Activated naive CD8-positive, alpha-beta T cell treated with anti-CD3 and anti-CD28 coated beads, Interleukin-2, amount 10 ng/mL, durations not matched to agents 7 days and 5 days (primary cell): ENCODE results near the gene PLEKHD1. TPM values are rescaled to one million over a fixed set of nuclear protein-coding genes. Genes with fewer than 3 reads are reported as not detected.
A peak's percentile ranks its signal among the peaks of the same experiment; 100 is the strongest.

ENCODE experiments used
- ATAC-seq: fragments of 150-1000 bp; cut with Tn5 transposase; one replicate; pipeline ENCODE4 v1.10.0; 2021; ENCODE audit warnings: low read depth, moderate library complexity
- POLR2A ChIA-PET: fragments of 350-600 bp; sonication (Branson Sonifier 250); formaldehyde crosslinking; loops from one replicate; lab custom pipeline; 2021; ENCODE audit warnings: antibody characterized with exemption; lab: Charles Lee
- DNase-seq: peaks from one replicate; pipeline ENCODE4 v3.0.0; 2021
- H3K27ac Mint-ChIP-seq: one replicate; pipeline ENCODE4 v1.8.0; 2022; ENCODE audit warnings: mild to moderate bottlenecking, mixed read lengths
- H3K27me3 Mint-ChIP-seq: one replicate; pipeline ENCODE4 v1.8.0; 2022; ENCODE audit warnings: mild to moderate bottlenecking, moderate library complexity, mixed read lengths
- H3K36me3 Mint-ChIP-seq: one replicate; pipeline ENCODE4 v1.8.0; 2021; ENCODE audit warnings: mild to moderate bottlenecking, mixed read lengths
- H3K4me1 Mint-ChIP-seq: one replicate; pipeline ENCODE4 v1.8.0; 2021; ENCODE audit warnings: mixed read lengths
- H3K4me3 Mint-ChIP-seq: one replicate; pipeline ENCODE4 v1.8.0; 2022; ENCODE audit warnings: mild to moderate bottlenecking, moderate library complexity, mixed read lengths
- H3K9me3 Mint-ChIP-seq: one replicate; pipeline ENCODE4 v1.8.0; 2021; ENCODE audit warnings: mixed read lengths
- total RNA-seq, 2 experiments: library from RNA; stranded (reverse); gene quantifications; one replicate each; pipeline ENCODE4 v1.2.3, GENCODE V29; 2021

The PLEKHD1 gene
- total RNA-seq, 2 experiments from 2014 or later: 0.08 to 0.11 TPM

DNA sequence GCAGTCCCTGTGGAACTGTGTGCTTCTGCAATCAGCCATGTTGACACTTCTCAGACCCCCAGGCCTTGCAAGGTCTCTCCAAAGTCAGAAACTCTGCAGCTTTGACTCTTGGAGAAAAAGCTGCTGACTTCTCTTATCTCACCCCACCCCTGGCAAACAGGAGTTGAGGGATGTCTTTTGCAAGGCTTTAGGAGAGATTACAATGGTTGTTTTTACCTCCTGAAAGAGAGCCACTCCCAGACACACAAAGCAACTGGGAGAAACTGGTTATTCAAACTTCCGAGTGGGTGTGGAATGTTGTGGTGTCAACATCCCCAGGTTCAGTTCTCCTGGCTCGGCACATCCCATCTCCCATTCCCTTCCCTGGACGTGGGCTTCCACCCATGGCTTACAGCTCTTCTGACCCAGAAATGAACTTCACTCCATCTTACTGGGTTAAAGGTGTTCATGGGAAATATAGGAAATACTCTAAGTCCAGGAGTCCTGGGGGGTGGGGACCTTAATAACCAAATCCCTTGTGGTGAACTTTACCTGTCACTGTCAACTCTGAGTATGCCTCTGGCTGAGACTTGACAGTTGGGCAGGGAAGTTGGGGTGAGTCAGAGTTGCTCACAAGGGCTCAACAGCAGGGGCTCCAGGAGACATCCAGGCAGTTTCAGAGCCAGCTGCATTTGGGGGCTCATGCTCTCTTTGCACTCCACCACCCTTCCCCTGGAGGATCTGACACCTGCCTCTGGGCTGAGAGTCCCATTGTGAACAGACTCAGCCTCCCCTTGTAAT, 48.2 kb downstream of the PLEKHD1 start:
- Mint-ChIP-seq H3K27ac (no peak overlapping the region), H3K36me3 (no peaks in the 10 kb centered on the region), H3K27me3 (peaks cover 40% of the 10 kb centered on the region), H3K9me3 (no peaks in the 10 kb centered on the region), H3K4me1 (peaks cover 3% of the 10 kb centered on the region), H3K4me3 (no peak overlapping the region)
- ATAC-seq: no peak
- POLR2A ChIA-PET: no interaction called here
- no peak for DNase-seq

DNA sequence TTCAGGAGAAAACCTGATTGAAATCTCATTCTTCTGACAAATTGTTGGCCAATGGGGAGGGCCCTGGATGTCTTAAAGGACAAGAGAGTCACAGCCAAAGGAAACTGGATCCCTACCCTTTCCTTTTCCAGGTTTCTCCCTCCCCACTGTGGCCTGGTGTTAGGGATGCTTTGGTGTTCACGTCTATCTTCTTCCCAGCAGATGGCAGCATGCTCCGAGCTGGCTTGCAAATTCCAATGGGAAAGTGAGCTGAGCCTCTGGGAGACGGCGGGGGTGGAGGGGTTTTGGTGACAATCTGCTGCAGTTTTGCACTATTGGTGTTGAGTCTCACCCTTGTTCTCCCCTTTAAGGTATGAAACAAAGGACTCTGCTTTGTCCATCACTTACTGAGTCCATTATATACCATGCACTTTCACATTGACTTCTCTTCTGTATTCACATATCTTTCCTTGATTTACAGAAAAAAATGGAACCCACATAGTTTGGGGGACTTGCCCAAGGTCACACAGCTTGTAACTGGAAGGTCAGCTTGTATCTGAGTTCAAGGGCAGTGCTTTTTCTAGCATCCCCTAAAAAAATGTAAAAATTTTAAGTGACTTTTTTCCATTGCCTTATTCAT, 50.8 kb downstream of the PLEKHD1 start:
- Mint-ChIP-seq H3K27me3 (peaks cover 43% of the 10 kb centered on the region), H3K9me3 (no peaks in the 10 kb centered on the region), H3K27ac (no peak overlapping the region), H3K36me3 (no peaks in the 10 kb centered on the region), H3K4me3 (no peak overlapping the region), H3K4me1 (peaks cover 3% of the 10 kb centered on the region)
- no peak for DNase-seq
- POLR2A ChIA-PET: no interaction called here
- no peak for ATAC-seq

DNA sequence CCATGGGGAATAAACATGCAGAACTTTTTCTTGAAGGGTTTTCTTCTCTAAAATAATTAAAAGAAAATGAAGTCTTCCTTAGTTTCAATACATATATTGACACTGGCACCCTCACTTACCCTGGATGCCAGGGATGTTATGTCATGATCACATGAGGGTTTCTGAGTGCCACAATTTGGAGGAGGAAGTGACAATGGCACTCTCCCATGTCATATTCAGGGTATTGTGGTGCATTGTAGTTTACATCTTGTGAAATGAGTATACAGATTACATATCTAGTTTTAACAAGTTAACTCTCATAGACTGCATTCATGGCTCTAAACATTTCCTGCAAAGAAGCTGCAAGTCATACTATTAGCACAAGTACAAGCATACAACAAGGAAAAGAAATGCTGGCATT, 52.4 kb downstream of the PLEKHD1 start:
- Mint-ChIP-seq H3K9me3 (no peaks in the 10 kb centered on the region), H3K27ac (no peak overlapping the region), H3K4me1 (peaks cover 3% of the 10 kb centered on the region), H3K27me3 (peaks cover 31% of the 10 kb centered on the region), H3K36me3 (no peaks in the 10 kb centered on the region), H3K4me3 (no peak overlapping the region)
- ATAC-seq (peak; percentile 33), DNase-seq (no peak)
- POLR2A ChIA-PET: no interaction called here

DNA sequence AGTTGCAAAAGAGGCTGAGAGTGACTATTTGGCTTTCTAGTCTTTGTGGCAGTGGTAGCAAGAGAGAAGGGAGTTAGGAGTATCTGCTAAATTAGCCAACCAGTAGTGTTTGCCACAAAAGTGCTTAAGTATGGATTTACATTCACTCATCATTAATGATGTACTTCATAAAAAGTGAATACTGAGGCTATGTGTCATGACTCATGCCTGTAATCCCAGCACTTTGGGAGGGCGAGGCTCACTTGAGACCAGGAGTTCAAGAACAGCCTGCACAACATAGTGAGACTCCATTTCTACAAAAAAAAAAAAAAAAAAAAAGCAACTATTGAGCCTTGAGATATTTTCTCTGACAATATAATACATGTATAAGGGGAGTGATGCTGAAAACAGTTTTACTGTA, 53.4 kb downstream of the PLEKHD1 start:
- POLR2A ChIA-PET: no interaction called here
- H3K36me3 Mint-ChIP-seq: no peaks in the 10 kb centered on the region
- H3K27ac Mint-ChIP-seq: no peak overlapping the region
- H3K4me1 Mint-ChIP-seq: peaks cover 3% of the 10 kb centered on the region
- ATAC-seq: no peak
- peaks cover 28% of the 10 kb centered on the region for H3K27me3 Mint-ChIP-seq
- no peak for DNase-seq
- no peaks in the 10 kb centered on the region for H3K9me3 Mint-ChIP-seq
- H3K4me3 Mint-ChIP-seq: no peak overlapping the region

DNA sequence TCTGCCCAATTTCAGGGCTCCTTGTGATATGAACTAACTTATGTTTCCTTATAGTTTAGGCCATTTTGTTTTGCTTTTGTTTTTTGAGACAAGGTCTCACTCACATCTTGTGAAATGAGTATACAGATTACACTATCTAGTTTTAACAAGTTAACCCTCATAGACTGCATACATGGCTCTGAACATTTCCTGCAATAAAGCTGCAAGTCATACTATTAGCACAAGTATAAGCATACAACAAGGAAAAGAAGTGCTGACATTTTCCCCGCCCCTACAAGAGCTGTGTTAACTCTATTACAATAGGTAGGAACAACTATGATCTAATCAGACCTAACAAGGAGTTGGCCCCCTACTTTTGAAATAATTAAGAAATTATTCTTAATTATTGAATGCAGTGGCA, 54.2 kb downstream of the PLEKHD1 start:
- ATAC-seq: no peak
- Mint-ChIP-seq H3K4me3 (no peak overlapping the region), H3K36me3 (no peaks in the 10 kb centered on the region)

DNA sequence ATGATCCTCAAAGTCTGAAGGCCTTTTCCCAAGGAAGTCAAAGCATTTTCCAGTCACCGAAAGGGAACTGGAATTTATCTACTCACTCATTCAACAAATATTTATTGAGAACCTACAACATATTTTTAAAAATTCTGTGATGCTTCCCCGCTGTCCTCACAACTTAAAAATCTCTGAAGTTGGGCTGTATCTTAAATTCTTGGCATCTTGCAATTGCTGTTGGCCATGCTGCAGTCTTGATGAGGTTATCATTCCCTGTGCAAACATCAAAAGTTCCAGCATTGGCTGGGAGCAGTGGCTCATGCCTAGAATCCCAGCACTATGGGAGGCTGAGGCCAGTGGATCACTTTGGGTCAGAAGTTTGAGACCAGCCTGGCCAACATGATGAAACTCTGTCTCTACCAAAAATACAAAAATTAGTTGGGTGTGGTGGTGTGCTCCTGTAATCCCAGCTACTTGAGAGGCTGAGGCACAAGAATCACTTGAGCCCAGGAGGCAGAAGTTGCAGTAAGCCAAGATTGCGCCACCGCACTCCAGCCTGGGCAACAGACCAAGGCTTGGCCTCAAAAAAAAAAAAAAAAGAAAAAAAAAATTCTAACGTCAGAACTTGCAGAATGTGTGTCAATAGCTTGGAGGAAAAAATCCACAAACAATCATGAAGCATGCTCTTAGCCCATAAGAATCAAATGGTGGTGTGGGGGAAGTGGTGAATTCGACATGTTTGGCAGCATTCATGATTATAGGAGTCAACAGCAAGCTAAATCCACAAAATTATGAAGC, 55.3 kb downstream of the PLEKHD1 start:
- Mint-ChIP-seq H3K36me3 (no peaks in the 10 kb centered on the region), H3K4me3 (no peak overlapping the region), H3K4me1 (peaks cover 19% of the 10 kb centered on the region), H3K27ac (no peak overlapping the region), H3K9me3 (no peaks in the 10 kb centered on the region), H3K27me3 (peaks cover 24% of the 10 kb centered on the region)
- no peak for DNase-seq
- POLR2A ChIA-PET: interaction anchor here (0.7 kb wide), 1 partner anchor 478 kb away, joined by 3 read pairs; no protein-coding TSS in a partner anchor
- no peak for ATAC-seq

More for the DNA sequence above, 54.2 kb downstream of the PLEKHD1 start:
- Mint-ChIP-seq H3K4me1 (peaks cover 10% of the 10 kb centered on the region), H3K9me3 (no peaks in the 10 kb centered on the region), H3K27me3 (peaks cover 21% of the 10 kb centered on the region), H3K27ac (no peak overlapping the region)
- no peak for DNase-seq
- POLR2A ChIA-PET: no interaction called here

DNA sequence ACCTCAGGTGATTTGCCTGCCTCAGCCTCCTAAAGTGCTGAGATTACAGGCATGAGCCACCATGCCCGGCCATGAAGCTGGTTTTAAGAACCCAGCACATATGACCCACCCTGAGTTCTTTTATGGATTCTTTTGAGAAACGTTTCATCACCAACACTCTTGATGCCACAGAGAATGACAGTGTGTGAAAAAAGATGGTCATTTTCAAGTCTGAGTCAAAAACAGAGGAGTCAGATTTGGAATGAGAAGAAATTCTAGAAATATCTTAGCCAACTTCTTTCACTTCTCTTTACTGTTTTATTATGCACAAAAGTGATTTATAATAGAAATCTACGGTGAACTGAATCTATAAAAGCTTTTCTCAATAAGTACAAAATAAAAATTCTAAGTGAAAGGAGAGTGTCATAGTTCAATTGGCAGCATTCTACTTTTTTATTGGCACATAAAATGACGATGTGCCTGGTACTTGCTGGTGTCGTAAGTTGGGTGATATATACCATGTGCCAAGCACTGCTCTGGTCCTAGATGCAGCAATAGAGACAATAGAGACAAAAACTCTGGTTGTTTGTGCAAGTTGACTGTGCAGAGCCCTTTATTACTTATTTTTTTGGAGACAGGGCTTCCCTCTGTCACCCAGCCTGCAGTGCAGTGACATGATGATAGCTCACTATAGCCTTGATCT, 56.3 kb downstream of the PLEKHD1 start:
- POLR2A ChIA-PET: interaction anchor here (0.7 kb wide), 1 partner anchor 477 kb away, joined by 3 read pairs; no protein-coding TSS in a partner anchor
- Mint-ChIP-seq H3K4me3 (no peak overlapping the region), H3K9me3 (no peaks in the 10 kb centered on the region), H3K27ac (no peak overlapping the region), H3K27me3 (peaks cover 23% of the 10 kb centered on the region), H3K4me1 (peaks cover 19% of the 10 kb centered on the region), H3K36me3 (no peaks in the 10 kb centered on the region)
- DNase-seq: no peak
- ATAC-seq: no peak

DNA sequence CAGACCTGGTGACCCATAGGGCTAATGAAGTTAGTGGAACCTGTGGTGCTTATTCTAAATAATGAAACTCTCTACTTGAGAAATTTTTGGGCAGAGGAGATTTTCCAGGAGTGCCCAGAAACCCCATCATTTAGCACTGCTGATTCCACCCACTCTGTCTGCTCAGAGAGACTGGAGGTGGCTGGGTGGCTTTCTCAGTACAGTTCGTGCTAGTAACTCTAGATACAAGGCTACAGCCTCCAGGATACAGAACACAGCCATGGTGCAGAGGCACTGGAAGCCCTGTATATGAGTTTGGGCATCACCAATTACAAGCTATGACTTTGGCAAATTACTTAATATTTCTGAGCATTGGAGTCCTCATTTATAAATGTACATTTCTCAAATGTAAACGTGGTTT, 57.8 kb downstream of the PLEKHD1 start:
- POLR2A ChIA-PET: no interaction called here
- Mint-ChIP-seq H3K27ac (no peak overlapping the region), H3K4me3 (no peak overlapping the region), H3K36me3 (no peaks in the 10 kb centered on the region), H3K27me3 (peaks cover 29% of the 10 kb centered on the region), H3K9me3 (no peaks in the 10 kb centered on the region), H3K4me1 (peaks cover 19% of the 10 kb centered on the region)
- ATAC-seq: no peak
- DNase-seq: no peak

DNA sequence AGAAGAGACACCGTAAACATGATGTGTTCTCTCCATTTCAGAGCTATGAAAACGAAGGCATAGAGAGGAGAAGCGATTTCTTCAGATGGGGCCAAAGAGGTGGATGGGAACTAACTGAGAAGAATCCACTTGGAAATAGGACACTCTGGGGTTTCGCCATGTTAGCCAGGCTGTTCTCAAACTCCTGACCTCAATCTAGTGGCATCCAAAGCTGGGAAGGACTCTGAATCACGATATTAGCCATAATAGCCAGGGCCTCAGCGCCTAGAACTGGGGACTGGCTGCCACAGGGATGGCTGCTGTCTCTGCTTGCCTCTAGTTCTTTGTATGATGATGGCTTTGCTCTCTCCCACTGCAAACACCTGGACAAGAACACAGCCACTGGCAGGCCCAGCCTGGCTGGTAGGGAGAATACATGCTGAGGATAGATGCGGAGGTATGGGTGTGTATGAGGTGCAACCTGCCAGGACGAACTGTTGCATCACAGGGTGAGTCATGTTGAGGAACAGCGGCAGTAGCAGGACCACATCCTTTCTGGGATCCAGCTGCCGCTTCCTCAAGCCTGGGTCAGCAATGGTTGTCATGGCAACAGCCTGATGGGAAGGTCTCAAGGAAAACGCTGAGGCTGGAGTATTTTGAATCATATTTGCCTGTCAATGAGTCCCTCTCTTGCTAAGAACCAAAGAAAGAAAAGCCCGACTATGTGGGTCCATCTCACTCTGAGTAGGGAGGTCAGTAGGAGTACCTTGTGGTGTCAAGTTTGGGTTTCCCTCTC, 59.0 kb downstream of the PLEKHD1 start:
- peak; percentile 93 for ATAC-seq
- Mint-ChIP-seq H3K4me1 (peaks cover 19% of the 10 kb centered on the region), H3K9me3 (no peaks in the 10 kb centered on the region), H3K27ac (peak overlapping the region; percentile 47), H3K36me3 (no peaks in the 10 kb centered on the region), H3K4me3 (peak overlapping the region; percentile 16), H3K27me3 (peaks cover 26% of the 10 kb centered on the region)
- POLR2A ChIA-PET: interaction anchor here (0.8 kb wide), 1 partner anchor 12 kb away, joined by 3 read pairs; no protein-coding TSS in a partner anchor
- DNase-seq: peak; percentile 51

DNA sequence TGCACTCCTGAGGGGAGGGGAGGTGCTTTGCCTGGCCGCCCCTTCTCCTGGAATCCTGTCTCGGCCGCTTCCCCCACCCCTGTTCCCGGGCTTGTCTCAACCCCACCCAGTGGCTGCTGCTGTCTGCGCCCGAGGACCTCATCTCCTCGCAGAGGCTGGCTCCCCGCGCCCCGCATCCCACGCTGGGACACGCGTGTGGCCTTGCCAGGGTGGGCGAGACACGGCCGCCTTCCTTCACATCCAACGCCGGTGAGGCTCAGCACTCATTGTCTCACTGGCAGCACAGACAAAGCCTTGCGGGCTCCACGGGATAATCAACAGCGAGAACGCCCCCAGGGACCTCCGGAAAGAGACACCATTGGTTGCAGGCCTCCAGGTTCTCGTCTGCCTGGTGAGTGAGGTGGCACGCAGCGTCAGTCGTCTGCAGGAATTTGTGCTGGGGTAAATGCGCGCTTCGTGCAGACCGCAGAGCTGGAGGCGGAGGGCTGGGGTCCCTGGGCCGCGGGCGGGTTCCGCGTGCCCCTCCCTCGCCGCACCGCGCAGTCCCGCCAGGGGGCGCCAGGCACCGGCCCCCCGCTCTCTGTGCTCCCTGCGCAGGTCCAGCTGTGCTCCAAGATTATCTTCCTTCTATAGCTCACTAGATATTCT, 63.3 kb downstream of the PLEKHD1 start:
- POLR2A ChIA-PET: no interaction called here
- peaks cover 19% of the 10 kb centered on the region for H3K4me1 Mint-ChIP-seq
- peaks cover 38% of the 10 kb centered on the region for H3K27me3 Mint-ChIP-seq
- H3K9me3 Mint-ChIP-seq: no peaks in the 10 kb centered on the region
- no peak overlapping the region for H3K4me3 Mint-ChIP-seq
- ATAC-seq: peak; percentile 24
- no peak overlapping the region for H3K27ac Mint-ChIP-seq
- DNase-seq: peak; percentile 66
- H3K36me3 Mint-ChIP-seq: no peaks in the 10 kb centered on the region

DNA sequence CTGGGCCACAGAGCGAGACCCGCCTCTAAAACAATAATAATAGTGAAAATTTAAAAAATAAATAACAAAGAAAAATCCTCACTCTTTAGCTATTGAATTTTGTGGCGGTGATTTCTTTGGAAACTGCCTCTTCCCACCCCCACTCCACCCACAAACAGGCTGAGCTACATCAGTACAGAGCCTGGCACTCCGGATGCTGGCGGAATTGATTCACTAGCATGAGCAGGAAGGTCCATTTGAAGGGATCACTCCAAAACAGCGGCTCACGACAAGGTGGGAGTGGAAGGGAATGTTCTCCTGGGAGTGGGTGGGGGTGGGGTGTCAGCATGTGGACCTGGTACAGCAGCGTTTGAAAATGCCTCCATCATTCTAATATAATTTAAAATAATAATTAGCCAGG, 64.0 kb downstream of the PLEKHD1 start:
- POLR2A ChIA-PET: no interaction called here

DNA sequence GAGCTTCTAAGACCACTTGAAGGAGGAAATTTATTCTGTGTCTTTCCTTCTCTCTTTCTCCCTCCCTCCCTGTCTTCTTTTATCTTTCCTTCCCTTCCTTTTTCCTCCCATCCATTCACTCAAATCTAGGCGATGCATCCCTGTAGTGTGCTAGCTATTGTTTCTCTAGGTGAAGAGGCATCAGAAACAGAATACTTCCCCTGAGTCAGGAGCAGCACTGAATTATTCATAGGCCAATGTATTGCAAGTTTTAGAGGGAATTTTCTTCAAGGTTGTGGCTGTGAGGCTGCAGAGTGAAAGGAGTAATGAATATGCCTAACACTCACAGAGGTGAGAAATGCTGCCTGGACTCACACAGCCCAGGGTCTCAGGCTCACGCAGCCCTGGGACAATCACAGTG, 67.0 kb downstream of the PLEKHD1 start:
- Mint-ChIP-seq H3K4me1 (peaks cover 2% of the 10 kb centered on the region), H3K4me3 (no peak overlapping the region), H3K36me3 (no peaks in the 10 kb centered on the region), H3K27ac (no peak overlapping the region), H3K27me3 (peaks cover 47% of the 10 kb centered on the region), H3K9me3 (no peaks in the 10 kb centered on the region)
- ATAC-seq: no peak
- POLR2A ChIA-PET: no interaction called here
- DNase-seq: no peak

More for the DNA sequence above, 64.0 kb downstream of the PLEKHD1 start:
- no peak overlapping the region for H3K4me3 Mint-ChIP-seq
- H3K4me1 Mint-ChIP-seq: peaks cover 13% of the 10 kb centered on the region
- no peak for DNase-seq
- H3K27me3 Mint-ChIP-seq: peaks cover 46% of the 10 kb centered on the region
- no peaks in the 10 kb centered on the region for H3K9me3 Mint-ChIP-seq
- H3K27ac Mint-ChIP-seq: no peak overlapping the region
- H3K36me3 Mint-ChIP-seq: no peaks in the 10 kb centered on the region
- ATAC-seq: no peak
